H9 (cell line): Measurements from ENCODE around the gene MAPRE3. TPM values are rescaled to one million over a fixed set of nuclear protein-coding genes. Genes with fewer than 3 reads are reported as not detected.

ENCODE experiments used
- DNase-seq: peaks from one replicate; pipeline ENCODE4 v3.0.0-alpha.2; 2017
- H2AFZ ChIP-seq: one replicate; pipeline ENCODE4 v1.6.1; 2013; ENCODE audit warnings: mild to moderate bottlenecking, low read length, control low read depth, moderate library complexity
- H2AK5ac ChIP-seq: 2 replicates; pipeline ENCODE4 v1.6.1; 2013; ENCODE audit warnings: low read length, control low read depth, mixed read lengths; ENCODE audit not compliant: insufficient read length
- H2BK120ac ChIP-seq: one replicate; pipeline ENCODE4 v1.6.1; 2013; ENCODE audit warnings: low read depth, mild to moderate bottlenecking, low read length, control low read depth, inconsistent platforms; ENCODE audit not compliant: poor library complexity, severe bottlenecking
- H2BK12ac ChIP-seq: 2 replicates; pipeline ENCODE4 v1.6.1; 2013; ENCODE audit warnings: low read length, control low read depth, mixed read lengths, low read depth; ENCODE audit not compliant: insufficient read length
- H2BK15ac ChIP-seq: 2 replicates; pipeline ENCODE4 v1.6.1; 2013; ENCODE audit warnings: low read depth, low read length, control low read depth
- H2BK20ac ChIP-seq: one replicate; pipeline ENCODE4 v1.6.1; 2013; ENCODE audit warnings: low read depth, mild to moderate bottlenecking, low read length, control low read depth, inconsistent platforms; ENCODE audit not compliant: poor library complexity, severe bottlenecking
- H2BK5ac ChIP-seq: 2 replicates; pipeline ENCODE4 v1.6.1; 2013; ENCODE audit warnings: low read length, control low read depth, mixed read lengths; ENCODE audit not compliant: insufficient read length
- H3K14ac ChIP-seq: 2 replicates; pipeline ENCODE4 v1.6.1; 2013; ENCODE audit warnings: low read length, control low read depth; ENCODE audit not compliant: insufficient read depth
- H3K18ac ChIP-seq: 2 replicates; pipeline ENCODE4 v1.6.1; 2013; ENCODE audit warnings: low read depth, mild to moderate bottlenecking, mixed read lengths, low read length, control low read depth; ENCODE audit not compliant: insufficient read length
- H3K23ac ChIP-seq: 2 replicates; pipeline ENCODE4 v1.6.1; 2013; ENCODE audit warnings: low read length, control low read depth, mixed read lengths, low read depth; ENCODE audit not compliant: insufficient read length
- H3K23me2 ChIP-seq: 2 replicates; pipeline ENCODE4 v1.6.1; 2013; ENCODE audit warnings: low read depth, mild to moderate bottlenecking, mixed read lengths, low read length, control low read depth; ENCODE audit not compliant: insufficient read length, poor library complexity, severe bottlenecking
- H3K27ac ChIP-seq: 2 replicates; pipeline ENCODE4 v1.5.1; 2013; ENCODE audit warnings: low read length, control low read depth, mixed read lengths, low read depth; ENCODE audit not compliant: insufficient read length
- H3K27me3 ChIP-seq: 2 replicates; pipeline ENCODE4 v1.6.1; 2013; ENCODE audit warnings: low read length, control low read depth, inconsistent platforms; ENCODE audit not compliant: insufficient read depth
- H3K4ac ChIP-seq: 2 replicates; pipeline ENCODE4 v1.6.1; 2013; ENCODE audit warnings: low read depth, mild to moderate bottlenecking, control low read depth, inconsistent platforms, low read length, moderate library complexity
- H3K4me1 ChIP-seq: 2 replicates; pipeline ENCODE4 v1.6.1; 2013; ENCODE audit warnings: low read length, control low read depth, inconsistent platforms; ENCODE audit not compliant: insufficient read depth
- H3K4me2 ChIP-seq: 2 replicates; pipeline ENCODE4 v1.6.1; 2013; ENCODE audit warnings: low read length, control low read depth, mixed read lengths; ENCODE audit not compliant: insufficient read length, insufficient read depth
- H3K56ac ChIP-seq: 2 replicates; pipeline ENCODE4 v1.6.1; 2013; ENCODE audit warnings: low read depth, mild to moderate bottlenecking, mixed read lengths, low read length, control low read depth; ENCODE audit not compliant: insufficient read length
- H3K79me1 ChIP-seq: 2 replicates; pipeline ENCODE4 v1.6.1; 2013; ENCODE audit warnings: low read depth, mild to moderate bottlenecking, moderate library complexity, low read length, control low read depth, inconsistent platforms; ENCODE audit not compliant: insufficient read depth, poor library complexity, severe bottlenecking
- H3K79me2 ChIP-seq: 2 replicates; pipeline ENCODE4 v1.6.1; 2013; ENCODE audit warnings: low read length, control low read depth, inconsistent platforms; ENCODE audit not compliant: insufficient read depth
- H3K9ac ChIP-seq: 2 replicates; pipeline ENCODE4 v1.6.1; 2013; ENCODE audit warnings: low read length, control low read depth, mixed read lengths; ENCODE audit not compliant: insufficient read length; ENCODE audit errors: extremely low read depth
- H3K9me3 ChIP-seq: one replicate; pipeline ENCODE4 v1.6.1; 2013; ENCODE audit warnings: low read depth, low read length, inconsistent platforms; ENCODE audit not compliant: control insufficient read depth
- H3T11ph ChIP-seq: one replicate; pipeline ENCODE4 v1.6.1; 2013; ENCODE audit warnings: mild to moderate bottlenecking, low read length, control low read depth, inconsistent platforms
- H4K20me1 ChIP-seq: one replicate; pipeline ENCODE4 v1.6.1; 2013; ENCODE audit not compliant: control insufficient read depth, insufficient read length, insufficient read depth
- H4K5ac ChIP-seq: 2 replicates; pipeline ENCODE4 v1.6.1; 2013; ENCODE audit warnings: low read depth, mild to moderate bottlenecking, mixed read lengths, low read length, control low read depth; ENCODE audit not compliant: insufficient read length
- H4K8ac ChIP-seq: replicated peaks from 2 replicates; pipeline ENCODE4 v1.6.1; 2013; ENCODE audit warnings: low read length, control low read depth, mixed read lengths, low read depth; ENCODE audit not compliant: insufficient read length
- H4K91ac ChIP-seq: 2 replicates; pipeline ENCODE4 v1.6.1; 2013; ENCODE audit warnings: low read depth, mild to moderate bottlenecking, moderate library complexity, mixed read lengths, low read length, control low read depth; ENCODE audit not compliant: insufficient read length
- H3K27ac Mint-ChIP-seq, 3 experiments: 2 replicates in 2 of 3; 3 replicates in 1 of 3; pipeline ENCODE4 v1.8.0; 2020 to 2021; ENCODE audit warnings: mixed read lengths in 3 of 3, mild to moderate bottlenecking in 1 of 3, moderate library complexity in 1 of 3
- H3K27me3 Mint-ChIP-seq: 2 replicates; pipeline ENCODE4 v1.8.0; 2021; ENCODE audit warnings: low read depth, mild to moderate bottlenecking, moderate library complexity, mixed read lengths
- H3K36me3 Mint-ChIP-seq, 3 experiments: 2 replicates in 2 of 3; 3 replicates in 1 of 3; pipeline ENCODE4 v1.8.0; 2020 to 2021; ENCODE audit warnings: low read depth in 3 of 3, mixed read lengths in 3 of 3; ENCODE audit not compliant: insufficient read depth in 1 of 3
- H3K4me1 Mint-ChIP-seq, 2 experiments: 2 replicates each; pipeline ENCODE4 v1.8.0; 2020; ENCODE audit warnings: mixed read lengths in 2 of 2
- H3K4me3 Mint-ChIP-seq, 2 experiments: 2 replicates in 1 of 2; 3 replicates in 1 of 2; pipeline ENCODE4 v1.8.0; 2020 to 2021; ENCODE audit warnings: mild to moderate bottlenecking in 2 of 2, mixed read lengths in 2 of 2, moderate library complexity in 1 of 2
- H3K9me3 Mint-ChIP-seq, 2 experiments: 2 replicates in 1 of 2; 3 replicates in 1 of 2; pipeline ENCODE4 v1.8.0; 2020; ENCODE audit warnings: mild to moderate bottlenecking in 2 of 2, mixed read lengths in 2 of 2, moderate library complexity in 1 of 2
- WGBS: extraction: QIAGEN DNeasy Blood & Tissue Kit; methylation state at CpG from one replicate; pipeline ENCODE4 v1.1.7; 2013; ENCODE audit warnings: missing lambda C conversion rate, low lambda C conversion rate, mixed read lengths; ENCODE audit not compliant: insufficient read length; ENCODE audit errors: extremely low coverage; 5-methylcytosine and 5-hydroxymethylcytosine counted together
- total RNA-seq: library from RNA; stranded (reverse); gene quantifications from 2 replicates; pipeline ENCODE4 v1.2.1, GENCODE V29; 2021
- TF ChIP-seq, protein P1 (sequence below): fragments of 200-600 bp; sonication (generic); conservative IDR thresholded peaks from 3 replicates; pipeline ENCODE4 v1.8.0; 2021; ENCODE audit warnings: antibody characterized with exemption, mild to moderate bottlenecking

Gene MAPRE3
- total RNA-seq, 1 experiment from 2014 or later, result 2.0 TPM

DNA sequence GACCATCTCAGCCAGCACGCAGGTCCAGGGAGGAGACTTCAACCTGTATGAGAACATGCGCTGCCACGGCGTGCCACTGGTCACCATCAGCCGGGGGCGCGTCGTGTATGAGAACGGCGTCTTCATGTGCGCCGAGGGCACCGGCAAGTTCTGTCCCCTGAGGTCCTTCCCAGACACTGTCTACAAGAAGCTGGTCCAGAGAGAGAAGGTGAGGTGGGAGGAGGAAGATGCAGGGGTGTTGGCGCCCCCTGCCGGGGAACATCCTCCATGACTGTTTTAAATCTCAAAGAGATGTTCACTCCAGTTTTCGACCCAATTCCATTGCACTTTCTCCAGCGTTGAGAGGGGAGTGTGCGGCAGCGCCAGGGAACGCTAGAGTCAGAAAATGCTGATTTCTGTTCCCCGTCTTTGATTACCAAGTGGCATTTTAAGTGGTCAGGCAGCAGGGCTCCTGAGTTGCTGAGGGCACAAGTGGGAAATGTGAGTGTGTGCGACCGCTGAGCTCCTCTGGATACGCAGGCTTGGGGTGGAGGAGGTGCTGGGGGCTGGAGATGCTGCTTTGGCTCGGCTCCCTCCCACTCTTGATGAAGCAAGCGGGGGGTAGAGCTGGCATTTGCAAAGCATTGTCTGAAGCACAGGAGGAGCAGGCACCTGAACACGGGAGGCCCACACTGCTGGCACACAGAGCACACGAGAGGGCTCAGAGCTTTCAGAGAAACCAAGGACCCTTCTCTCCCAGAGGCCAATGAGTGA lies 27.7 kb upstream of the MAPRE3 start:
- Histone ChIP-seq H4K5ac (no peak overlapping the region), H2BK5ac (no peak overlapping the region), H3K9ac (no peak overlapping the region), H2AFZ (no peak overlapping the region), H3K79me1 (no peaks in the 10 kb centered on the region), H3K4me1 (no peaks in the 10 kb centered on the region; the same call in 1 of the 2 replicates), H2BK120ac (no peak overlapping the region), H3K79me2 (no peaks in the 10 kb centered on the region), H3K18ac (no peak overlapping the region), H4K8ac (no peak overlapping the region), H4K20me1 (peaks cover 2% of the 10 kb centered on the region), H3K23me2 (peaks cover 6% of the 10 kb centered on the region), H2AK5ac (no peak overlapping the region), H3T11ph (no peak overlapping the region), H2BK12ac (no peak overlapping the region), H3K27me3 (no peaks in the 10 kb centered on the region; the same call in 1 of the 2 replicates), H3K9me3 (no peaks in the 10 kb centered on the region), H3K23ac (no peak overlapping the region), H3K4ac (no peak overlapping the region), H3K27ac (no peak overlapping the region), H3K14ac (no peak overlapping the region), H2BK20ac (no peak overlapping the region), H2BK15ac (no peak overlapping the region), H3K4me2 (peak overlapping the region; percentile 72), H3K56ac (no peak overlapping the region), H4K91ac (no peak overlapping the region)
- Mint-ChIP-seq H3K9me3 (no peaks in the 10 kb centered on the region), H3K27ac (peak overlapping the region in 1 of 3 experiments; percentile 46; a peak in 1 of 7 replicates), H3K4me3 (peak overlapping the region; percentile 75 to 82), H3K27me3 (peaks cover 40% of the 10 kb centered on the region), H3K4me1 (peaks cover 22 to 28% of the 10 kb centered on the region in 2 experiments), H3K36me3 (peaks cover 0 to 8% (median 0%) of the 10 kb centered on the region in 3 experiments; a peak in 2 of 7 replicates)
- DNase-seq, result peak; percentile 86
- TF ChIP-seq, protein P1, sequence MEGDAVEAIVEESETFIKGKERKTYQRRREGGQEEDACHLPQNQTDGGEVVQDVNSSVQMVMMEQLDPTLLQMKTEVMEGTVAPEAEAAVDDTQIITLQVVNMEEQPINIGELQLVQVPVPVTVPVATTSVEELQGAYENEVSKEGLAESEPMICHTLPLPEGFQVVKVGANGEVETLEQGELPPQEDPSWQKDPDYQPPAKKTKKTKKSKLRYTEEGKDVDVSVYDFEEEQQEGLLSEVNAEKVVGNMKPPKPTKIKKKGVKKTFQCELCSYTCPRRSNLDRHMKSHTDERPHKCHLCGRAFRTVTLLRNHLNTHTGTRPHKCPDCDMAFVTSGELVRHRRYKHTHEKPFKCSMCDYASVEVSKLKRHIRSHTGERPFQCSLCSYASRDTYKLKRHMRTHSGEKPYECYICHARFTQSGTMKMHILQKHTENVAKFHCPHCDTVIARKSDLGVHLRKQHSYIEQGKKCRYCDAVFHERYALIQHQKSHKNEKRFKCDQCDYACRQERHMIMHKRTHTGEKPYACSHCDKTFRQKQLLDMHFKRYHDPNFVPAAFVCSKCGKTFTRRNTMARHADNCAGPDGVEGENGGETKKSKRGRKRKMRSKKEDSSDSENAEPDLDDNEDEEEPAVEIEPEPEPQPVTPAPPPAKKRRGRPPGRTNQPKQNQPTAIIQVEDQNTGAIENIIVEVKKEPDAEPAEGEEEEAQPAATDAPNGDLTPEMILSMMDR, result peak; percentile 96
- no CpG with 5 or more reads among the region's 28 CpGs for WGBS
